ENCODE data around the gene NUDT16L1. TPM values are rescaled to one million over a fixed set of nuclear protein-coding genes. Genes with fewer than 3 reads are reported as not detected.
A peak's percentile ranks its signal among the peaks of the same experiment; 100 is the strongest.

NUDT16L1 gene
- total and polyA plus RNA-seq, 7 donors: 6.3 to 20.2 (median 7.7) TPM

DNA sequence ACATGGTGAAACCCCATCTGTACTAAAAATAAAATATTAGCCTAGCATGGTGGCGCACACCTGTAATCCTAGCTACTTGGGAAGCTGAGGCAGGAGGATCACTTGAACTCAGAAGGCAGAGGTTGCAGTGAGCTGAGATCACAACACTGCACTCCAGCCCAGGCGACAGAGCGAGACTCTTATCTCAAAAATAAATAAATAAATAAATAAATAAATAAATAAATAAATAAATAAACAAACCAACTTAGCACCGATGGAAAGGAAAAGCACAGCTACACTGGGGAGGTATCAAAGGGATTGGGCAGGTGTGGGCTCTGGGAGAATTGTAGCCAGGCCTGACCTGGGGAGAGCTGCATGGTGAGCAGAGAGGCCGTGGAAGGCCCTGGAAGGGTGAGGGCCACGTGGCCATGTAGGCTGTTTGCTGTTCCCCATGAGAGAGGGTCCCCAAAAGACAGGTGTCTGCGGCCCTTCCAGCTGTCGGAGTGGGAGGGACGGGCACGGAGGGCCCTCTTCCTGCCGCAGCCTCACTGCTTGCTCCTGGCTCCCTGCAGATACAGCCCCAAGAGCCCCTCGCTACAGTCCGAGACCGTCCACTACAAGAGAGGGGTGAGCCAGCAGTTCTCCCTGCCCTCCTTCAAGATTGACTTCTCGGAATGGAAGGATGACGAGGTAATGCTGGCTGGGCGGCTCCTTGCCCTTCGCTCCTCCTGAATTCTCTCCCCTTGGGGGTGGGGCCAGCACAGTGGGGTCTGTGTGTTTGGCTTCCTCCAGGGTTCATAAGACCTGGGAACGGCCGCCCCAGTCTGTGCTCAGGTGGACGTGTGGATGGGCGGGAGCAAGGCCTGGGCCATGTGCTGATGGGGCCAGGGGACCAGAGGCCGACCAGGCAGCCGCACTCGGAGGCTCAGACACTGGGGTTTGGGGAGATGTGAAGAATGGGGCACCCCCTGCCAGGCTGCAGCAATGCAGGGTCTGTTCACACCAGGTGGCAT lies 36.4 kb upstream of the NUDT16L1 start:
- no peaks in the 10 kb centered on the region for H3K9me3 ChIP-seq
- TF ChIP-seq, protein P1, sequence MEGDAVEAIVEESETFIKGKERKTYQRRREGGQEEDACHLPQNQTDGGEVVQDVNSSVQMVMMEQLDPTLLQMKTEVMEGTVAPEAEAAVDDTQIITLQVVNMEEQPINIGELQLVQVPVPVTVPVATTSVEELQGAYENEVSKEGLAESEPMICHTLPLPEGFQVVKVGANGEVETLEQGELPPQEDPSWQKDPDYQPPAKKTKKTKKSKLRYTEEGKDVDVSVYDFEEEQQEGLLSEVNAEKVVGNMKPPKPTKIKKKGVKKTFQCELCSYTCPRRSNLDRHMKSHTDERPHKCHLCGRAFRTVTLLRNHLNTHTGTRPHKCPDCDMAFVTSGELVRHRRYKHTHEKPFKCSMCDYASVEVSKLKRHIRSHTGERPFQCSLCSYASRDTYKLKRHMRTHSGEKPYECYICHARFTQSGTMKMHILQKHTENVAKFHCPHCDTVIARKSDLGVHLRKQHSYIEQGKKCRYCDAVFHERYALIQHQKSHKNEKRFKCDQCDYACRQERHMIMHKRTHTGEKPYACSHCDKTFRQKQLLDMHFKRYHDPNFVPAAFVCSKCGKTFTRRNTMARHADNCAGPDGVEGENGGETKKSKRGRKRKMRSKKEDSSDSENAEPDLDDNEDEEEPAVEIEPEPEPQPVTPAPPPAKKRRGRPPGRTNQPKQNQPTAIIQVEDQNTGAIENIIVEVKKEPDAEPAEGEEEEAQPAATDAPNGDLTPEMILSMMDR (IDR thresholded peaks at IDR 0.05): no peak
- peaks cover 4 to 79% of the 10 kb centered on the region in 2 donors for H3K36me3 ChIP-seq (ENCODE audit: insufficient read depth in 1 of 2, low read depth in 1 of 2)
- intact Hi-C loops (cut with DNase I): no loop called here
- no peaks in the 10 kb centered on the region for H3K4me1 ChIP-seq
- no peak overlapping the region for H3K27ac ChIP-seq
- DNase-seq (no peak), ATAC-seq (no peak)
- 92 to 95% (median 93%) methylated on average over 23 to 25 of the region's 25 CpGs for WGBS, 3 donors
- no peak overlapping the region for H3K4me3 ChIP-seq
- no peaks in the 10 kb centered on the region for H3K27me3 ChIP-seq (ENCODE audit: insufficient read depth in 3 of 3, low read length in 2 of 3)

DNA sequence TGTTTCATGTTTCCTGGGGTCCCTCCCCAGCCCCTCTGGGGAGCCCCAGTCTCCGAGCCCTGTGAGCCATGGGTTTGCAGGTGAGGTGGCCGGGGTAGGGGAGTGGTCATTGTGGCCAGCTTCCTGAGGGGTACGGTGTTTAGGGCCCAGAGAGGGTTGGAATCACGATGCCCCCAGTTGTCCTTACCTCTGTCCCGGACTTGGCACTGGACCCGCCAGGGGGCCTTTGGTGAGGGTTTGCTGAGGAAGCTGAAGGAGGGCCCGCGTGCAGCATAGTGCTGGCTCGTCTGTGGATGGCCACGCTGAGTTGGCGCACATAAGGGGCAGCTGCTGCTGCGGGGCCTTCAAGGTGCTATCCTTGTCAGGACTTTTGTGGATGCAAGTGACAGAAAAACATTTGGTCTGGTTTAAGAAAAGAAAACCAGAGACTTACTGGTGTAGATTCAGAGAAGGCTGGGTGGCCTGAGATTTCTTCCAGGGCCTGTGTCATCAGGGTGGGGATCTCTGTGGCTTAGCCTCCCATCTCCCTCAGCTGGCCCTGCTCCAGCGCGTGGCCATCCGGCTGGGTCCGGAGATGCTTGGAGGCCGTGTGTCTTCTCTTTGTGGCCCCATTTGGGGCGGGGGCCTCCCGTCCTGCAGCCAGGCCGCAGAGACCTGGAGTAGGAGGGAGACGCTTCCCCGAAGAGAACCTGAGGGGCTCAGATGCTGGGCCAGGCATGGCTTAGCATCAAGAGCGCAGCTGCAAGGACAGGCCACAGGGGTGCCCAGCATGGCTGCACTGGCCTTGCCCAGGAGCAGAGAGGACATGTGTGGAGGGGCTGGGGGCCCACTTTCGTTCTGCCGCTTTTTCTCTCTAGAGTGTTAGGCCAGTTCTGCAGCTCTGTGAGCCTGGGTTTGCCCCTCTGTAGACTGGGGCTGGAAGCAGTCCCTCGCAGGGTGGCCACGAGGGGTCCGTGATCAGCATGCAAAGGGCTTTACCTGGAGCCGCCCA lies 33.7 kb upstream of the NUDT16L1 start:
- Histone ChIP-seq H3K27me3 (ENCODE audit: insufficient read depth in 3 of 3, low read length in 2 of 3) (no peaks in the 10 kb centered on the region), H3K4me1 (peaks cover 10% of the 10 kb centered on the region), H3K36me3 (ENCODE audit: insufficient read depth in 1 of 2, low read depth in 1 of 2) (peaks cover 0 to 54% of the 10 kb centered on the region in 2 donors), H3K4me3 (no peak overlapping the region), H3K27ac (no peak overlapping the region), H3K9me3 (no peaks in the 10 kb centered on the region)
- 87 to 89% (median 89%) methylated on average over 28 to 29 of the region's 29 CpGs for WGBS, 3 donors
- ATAC-seq (no peak), DNase-seq (no peak)
- intact Hi-C loops (cut with DNase I): no loop called here
- TF ChIP-seq, protein P1 (IDR thresholded peaks at IDR 0.05): no peak

GRCh38 chr16:4660454-4661007 lies 32.8 kb upstream of the NUDT16L1 start:
- intact Hi-C loops (cut with DNase I): no loop called here
- Histone ChIP-seq H3K27me3 (ENCODE audit: insufficient read depth in 3 of 3, low read length in 2 of 3) (no peaks in the 10 kb centered on the region), H3K4me1 (peaks cover 10% of the 10 kb centered on the region), H3K27ac (no peak overlapping the region), H3K9me3 (no peaks in the 10 kb centered on the region), H3K36me3 (ENCODE audit: insufficient read depth in 1 of 2, low read depth in 1 of 2) (peaks cover 0 to 49% of the 10 kb centered on the region in 2 donors), H3K4me3 (no peak overlapping the region)
- peak in 2 of 4 donors; percentile 4 to 12 for ATAC-seq
- WGBS, 3 donors: 52 to 61% (median 55%) methylated on average over 18 of the region's 18 CpGs
- TF ChIP-seq, protein P1 (IDR thresholded peaks at IDR 0.05): no peak
- peak in 1 of 2 donors; percentile 58 for DNase-seq

DNA sequence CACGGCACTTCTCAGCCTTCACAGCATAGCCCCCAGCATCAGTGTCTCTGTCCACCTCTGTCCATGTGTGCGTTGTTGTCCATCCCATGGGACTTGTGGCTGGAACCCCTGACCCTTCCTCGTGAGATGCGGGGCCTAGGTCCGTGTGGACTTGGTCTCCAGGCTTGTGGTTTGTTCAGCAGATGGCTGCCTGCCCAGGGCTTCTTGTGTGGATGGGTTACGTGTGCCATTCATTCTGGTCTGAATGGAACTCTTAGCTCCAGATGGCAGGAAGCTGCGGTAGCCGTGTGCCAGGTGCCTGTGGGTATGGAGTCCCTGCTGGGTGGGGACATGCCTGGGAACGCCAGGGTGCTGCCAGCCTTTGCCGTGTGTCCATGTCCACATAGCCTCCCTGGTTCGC lies 31.7 kb upstream of the NUDT16L1 start:
- Histone ChIP-seq H3K4me1 (peaks cover 10% of the 10 kb centered on the region), H3K27ac (no peak overlapping the region), H3K4me3 (no peak overlapping the region), H3K9me3 (no peaks in the 10 kb centered on the region), H3K36me3 (ENCODE audit: insufficient read depth in 1 of 2, low read depth in 1 of 2) (peaks cover 0 to 47% of the 10 kb centered on the region in 2 donors), H3K27me3 (ENCODE audit: insufficient read depth in 3 of 3, low read length in 2 of 3) (no peaks in the 10 kb centered on the region)
- ATAC-seq (peak in 1 of 4 donors; percentile 30), DNase-seq (no peak)
- TF ChIP-seq, protein P1 (IDR thresholded peaks at IDR 0.05): no peak
- 72 to 79% (median 76%) methylated on average over 11 of the region's 11 CpGs for WGBS, 3 donors
- intact Hi-C loops (cut with DNase I): no loop called here
